NT2/D1 (cell line): ENCODE measurements around the gene FOXC1.

Source experiments
- DNase-seq: peaks from one replicate; pipeline ENCODE4 v3.0.0-alpha.2; 2011; ENCODE audit warnings: low read depth, low spot score
- H3K27me3 ChIP-seq: 2 replicates; pipeline ENCODE4 v1.6.0; 2011; ENCODE audit warnings: mild to moderate bottlenecking; ENCODE audit not compliant: insufficient read length, insufficient read depth
- H3K36me3 ChIP-seq: 2 replicates; pipeline ENCODE4 v1.6.1; 2011; ENCODE audit warnings: mild to moderate bottlenecking, low read length, mixed read lengths; ENCODE audit not compliant: insufficient read depth, insufficient read length
- H3K4me1 ChIP-seq: 2 replicates; pipeline ENCODE4 v1.5.1; 2011; ENCODE audit not compliant: insufficient read depth, insufficient read length
- H3K4me3 ChIP-seq: 2 replicates; pipeline ENCODE4 v1.5.1; 2011; ENCODE audit warnings: low read depth; ENCODE audit not compliant: insufficient read length
- H3K9ac ChIP-seq: 2 replicates; pipeline ENCODE4 v1.6.0; 2011; ENCODE audit warnings: low read depth; ENCODE audit not compliant: insufficient read length
- H3K9me3 ChIP-seq: 2 replicates; pipeline ENCODE4 v1.5.1; 2011; ENCODE audit warnings: mild to moderate bottlenecking, low read length; ENCODE audit not compliant: insufficient read depth
- SUZ12 ChIP-seq: IDR thresholded peaks from 2 replicates; pipeline ENCODE4 v1.6.1; 2011; ENCODE audit not compliant: insufficient read length, insufficient read depth; ENCODE audit errors: extremely low read depth
- YY1 ChIP-seq: IDR thresholded peaks from 2 replicates; pipeline ENCODE4 v1.6.1; 2011; ENCODE audit not compliant: insufficient read length, insufficient read depth
- ZNF274 ChIP-seq: IDR thresholded peaks from 2 replicates; pipeline ENCODE4 v1.6.1; 2011; ENCODE audit warnings: mild to moderate bottlenecking, low read depth, low read length

The FOXC1 gene

GRCh38 chr6:1619098-1619672 is 9.5 kb downstream of the FOXC1 start:
- Histone ChIP-seq H3K36me3 (no peaks in the 10 kb centered on the region), H3K9me3 (no peaks in the 10 kb centered on the region), H3K4me1 (no peaks in the 10 kb centered on the region), H3K27me3 (peaks cover 100% of the 10 kb centered on the region), H3K9ac (peak overlapping the region; percentile 76), H3K4me3 (no peak overlapping the region)
- TF ChIP-seq SUZ12: no peak
- no peak for TF ChIP-seq ZNF274
- TF ChIP-seq YY1: no peak
- DNase-seq: no peak

- Histone ChIP-seq H3K9ac (peak overlapping the region; percentile 76), H3K4me1 (no peaks in the 10 kb centered on the region), H3K9me3 (no peaks in the 10 kb centered on the region), H3K4me3 (peak overlapping the region; percentile 46), H3K27me3 (peaks cover 100% of the 10 kb centered on the region), H3K36me3 (no peaks in the 10 kb centered on the region)
- TF ChIP-seq YY1 (no peak), SUZ12 (no peak), ZNF274 (no peak)
- no peak for DNase-seq
These were observed 10.2 kb downstream of the FOXC1 start for GRCh38 chr6:1619673-1620503.

GRCh38 chr6:1620504-1621069 is 10.9 kb downstream of the FOXC1 start:
- Histone ChIP-seq H3K36me3 (no peaks in the 10 kb centered on the region), H3K9me3 (no peaks in the 10 kb centered on the region)

GRCh38 chr6:1621070-1621701 is 11.5 kb downstream of the FOXC1 start:
- Histone ChIP-seq H3K4me3 (no peak overlapping the region), H3K27me3 (peaks cover 100% of the 10 kb centered on the region), H3K9me3 (no peaks in the 10 kb centered on the region), H3K4me1 (no peaks in the 10 kb centered on the region), H3K9ac (no peak overlapping the region), H3K36me3 (no peaks in the 10 kb centered on the region)
- no peak for DNase-seq
- TF ChIP-seq ZNF274 (no peak), YY1 (no peak)

More at GRCh38 chr6:1620504-1621069, 10.9 kb downstream of the FOXC1 start:
- Histone ChIP-seq H3K9ac (peak overlapping the region; percentile 76), H3K4me1 (no peaks in the 10 kb centered on the region), H3K4me3 (peak overlapping the region; percentile 46), H3K27me3 (peaks cover 100% of the 10 kb centered on the region)
- TF ChIP-seq ZNF274 (no peak), YY1 (no peak), SUZ12 (no peak)
- DNase-seq: no peak

- Histone ChIP-seq H3K9me3 (no peaks in the 10 kb centered on the region), H3K4me1 (no peaks in the 10 kb centered on the region), H3K27me3 (peaks cover 100% of the 10 kb centered on the region)
These were observed 12.6 kb downstream of the FOXC1 start for GRCh38 chr6:1622220-1622850.

GRCh38 chr6:1622851-1623768 is 13.4 kb downstream of the FOXC1 start:
- Histone ChIP-seq H3K4me3 (no peak overlapping the region), H3K9ac (no peak overlapping the region)
- no peak for DNase-seq

More at GRCh38 chr6:1622220-1622850, 12.6 kb downstream of the FOXC1 start:
- no peak overlapping the region for H3K4me3 ChIP-seq
- DNase-seq: no peak
- TF ChIP-seq SUZ12 (no peak), YY1 (no peak), ZNF274 (no peak)
- no peak overlapping the region for H3K9ac ChIP-seq
- H3K36me3 ChIP-seq: no peaks in the 10 kb centered on the region

More at GRCh38 chr6:1622851-1623768, 13.4 kb downstream of the FOXC1 start:
- H3K36me3 ChIP-seq: no peaks in the 10 kb centered on the region
- peaks cover 100% of the 10 kb centered on the region for H3K27me3 ChIP-seq
- H3K9me3 ChIP-seq: no peaks in the 10 kb centered on the region
- H3K4me1 ChIP-seq: no peaks in the 10 kb centered on the region
- TF ChIP-seq ZNF274 (no peak), SUZ12 (no peak), YY1 (no peak)
